Skeletal muscle tissue (tissue), 4 donors: ENCODE measurements around the gene DYSF. TPM values are rescaled to one million over a fixed set of nuclear protein-coding genes. Genes with fewer than 3 reads are reported as not detected.
"Not testable (repeated sequence)": the region's sequence is repeated elsewhere in the genome, so short reads cannot be mapped to it uniquely, and the experiment has no call there.

Experiments used
- H3K27ac ChIP-seq: one replicate; pipeline ENCODE4 v1.7.0; 2013; ENCODE audit warnings: mild to moderate bottlenecking, low read depth, low read length, inconsistent platforms
- H3K27me3 ChIP-seq, 3 donors: one replicate each; pipeline ENCODE4 v1.7.0; 2013; ENCODE audit warnings: low read length in 3 of 3; ENCODE audit not compliant: control insufficient read depth in 3 of 3, insufficient read depth in 3 of 3
- H3K36me3 ChIP-seq, 3 donors: one replicate each; pipeline ENCODE4 v1.7.0; 2013; ENCODE audit warnings: low read length in 3 of 3; ENCODE audit not compliant: control insufficient read depth in 3 of 3, insufficient read depth in 3 of 3
- H3K4me1 ChIP-seq, 3 donors: one replicate each; pipeline ENCODE4 v1.7.0; 2013; ENCODE audit warnings: low read length in 3 of 3, mild to moderate bottlenecking in 3 of 3; ENCODE audit not compliant: control insufficient read depth in 3 of 3, insufficient read depth in 3 of 3
- H3K4me3 ChIP-seq, 3 donors: one replicate each; pipeline ENCODE4 v1.7.0; 2013; ENCODE audit warnings: low read length in 3 of 3
- H3K9ac ChIP-seq, 3 donors: one replicate each; pipeline ENCODE4 v1.7.0; 2013; ENCODE audit warnings: low read length in 3 of 3, mild to moderate bottlenecking in 3 of 3, moderate library complexity in 2 of 3, low read depth in 1 of 3
- H3K9me3 ChIP-seq, 3 donors: one replicate each; pipeline ENCODE4 v1.7.0; 2013; ENCODE audit warnings: low read length in 3 of 3; ENCODE audit not compliant: control insufficient read depth in 3 of 3
- total RNA-seq: library from RNA; depleted of rRNA; stranded (reverse); fragments of >200 nt; gene quantifications from one replicate; pipeline ENCODE4 v1.2.3, GENCODE V29; 2014
- donor health status: Osteomylitis.

Gene DYSF
- total RNA-seq, 1 donor from 2014 or later = 88.7 TPM

GRCh38 chr2:71426721-71427120 lies 26.6 kb upstream of the DYSF start:
- Histone ChIP-seq H3K36me3 (peaks cover 13 to 43% (median 38%) of the 10 kb centered on the region in 3 donors), H3K27ac (peak overlapping the region; percentile 3)

GRCh38 chr2:71428472-71429383 lies 24.6 kb upstream of the DYSF start:
- no peak overlapping the region for H3K27ac ChIP-seq
- peaks cover 20 to 56% (median 46%) of the 10 kb centered on the region in 3 donors for H3K36me3 ChIP-seq
- H3K4me3 ChIP-seq = no peak overlapping the region

More at GRCh38 chr2:71426721-71427120, 26.6 kb upstream of the DYSF start:
- Histone ChIP-seq H3K27me3 (no peaks in the 10 kb centered on the region), H3K9ac (no peak overlapping the region), H3K4me1 (no peaks in the 10 kb centered on the region), H3K9me3 (no peaks in the 10 kb centered on the region), H3K4me3 (no peak overlapping the region)

GRCh38 chr2:71445142-71445541 lies 8.2 kb upstream of the DYSF start:
- not testable (repeated sequence) for H3K27me3 ChIP-seq, H3K27ac ChIP-seq, H3K36me3 ChIP-seq, H3K9me3 ChIP-seq, H3K9ac ChIP-seq, H3K4me3 ChIP-seq
- H3K4me1 ChIP-seq = peaks cover 2 to 18% (median 3%) of the 10 kb centered on the region in 3 donors

More at GRCh38 chr2:71428472-71429383, 24.6 kb upstream of the DYSF start:
- no peaks in the 10 kb centered on the region for H3K9me3 ChIP-seq
- no peaks in the 10 kb centered on the region for H3K27me3 ChIP-seq
- H3K4me1 ChIP-seq = no peaks in the 10 kb centered on the region
- H3K9ac ChIP-seq = no peak overlapping the region

GRCh38 chr2:71446505-71446904 lies 6.9 kb upstream of the DYSF start:
- H3K27me3 ChIP-seq = no peaks in the 10 kb centered on the region
- H3K36me3 ChIP-seq = peaks cover 0 to 3% (median under 1%) of the 10 kb centered on the region in 3 donors
- no peak overlapping the region for H3K9ac ChIP-seq
- no peak overlapping the region for H3K4me3 ChIP-seq
- H3K27ac ChIP-seq = no peak overlapping the region
- H3K9me3 ChIP-seq = no peaks in the 10 kb centered on the region
- H3K4me1 ChIP-seq = peaks cover 10 to 32% (median 14%) of the 10 kb centered on the region in 3 donors

GRCh38 chr2:71449343-71449742 lies 4.0 kb upstream of the DYSF start:
- Histone ChIP-seq H3K4me3 (no peak overlapping the region), H3K4me1 (peaks cover 26 to 53% (median 29%) of the 10 kb centered on the region in 3 donors), H3K9me3 (no peaks in the 10 kb centered on the region), H3K9ac (no peak overlapping the region), H3K27me3 (no peaks in the 10 kb centered on the region), H3K27ac (no peak overlapping the region), H3K36me3 (peaks cover 0 to 2% (median 0%) of the 10 kb centered on the region in 3 donors)

- Histone ChIP-seq H3K36me3 (peaks cover 0 to 2% (median 2%) of the 10 kb centered on the region in 3 donors), H3K27me3 (no peaks in the 10 kb centered on the region), H3K9me3 (no peaks in the 10 kb centered on the region), H3K4me3 (peak overlapping the region; percentile 19 to 34 (median 23)), H3K4me1 (peaks cover 47 to 66% (median 50%) of the 10 kb centered on the region in 3 donors), H3K27ac (peak overlapping the region; percentile 94), H3K9ac (peak overlapping the region in 2 of 3 donors; percentile 1 to 10)
Observed at GRCh38 chr2:71451705-71452104, 1.7 kb upstream of the DYSF start.

GRCh38 chr2:71452565-71452964 lies 796 bp upstream of the DYSF start:
- H3K27me3 ChIP-seq = no peaks in the 10 kb centered on the region
- H3K36me3 ChIP-seq = peaks cover 2 to 6% (median 2%) of the 10 kb centered on the region in 3 donors
- H3K4me3 ChIP-seq = peak overlapping the region in 2 of 3 donors; percentile 77 to 91
- peak overlapping the region; percentile 94 for H3K27ac ChIP-seq
- no peaks in the 10 kb centered on the region for H3K9me3 ChIP-seq
- H3K4me1 ChIP-seq = peaks cover 56 to 72% (median 59%) of the 10 kb centered on the region in 3 donors
- H3K9ac ChIP-seq = peak overlapping the region; percentile 52 to 93 (median 91)

GRCh38 chr2:71454221-71455010 lies 1.1 kb downstream of the DYSF start:
- Histone ChIP-seq H3K27ac (peak overlapping the region; percentile 94), H3K36me3 (peaks cover 2 to 8% (median 2%) of the 10 kb centered on the region in 3 donors), H3K4me3 (peak overlapping the region; percentile 67 to 91 (median 77)), H3K4me1 (peaks cover 74 to 90% (median 77%) of the 10 kb centered on the region in 3 donors), H3K9ac (peak overlapping the region; percentile 73 to 93 (median 91)), H3K27me3 (no peaks in the 10 kb centered on the region), H3K9me3 (no peaks in the 10 kb centered on the region)

- H3K36me3 ChIP-seq = peaks cover 2 to 8% (median 2%) of the 10 kb centered on the region in 3 donors
- H3K9ac ChIP-seq = peak overlapping the region; percentile 66 to 93 (median 91)
- H3K27me3 ChIP-seq = no peaks in the 10 kb centered on the region
- H3K9me3 ChIP-seq = no peaks in the 10 kb centered on the region
- peak overlapping the region; percentile 94 for H3K27ac ChIP-seq
- peak overlapping the region; percentile 59 to 91 (median 77) for H3K4me3 ChIP-seq
- peaks cover 79 to 92% (median 85%) of the 10 kb centered on the region in 3 donors for H3K4me1 ChIP-seq
Observed at GRCh38 chr2:71455011-71455740, 1.8 kb downstream of the DYSF start.
